ENCODE data around the gene ARFGAP1. TPM values are rescaled to one million over a fixed set of nuclear protein-coding genes. Genes with fewer than 3 reads are reported as not detected.

ARFGAP1 gene
- total and polyA plus RNA-seq, 2 donors = 53.1 to 56.3 TPM

DNA sequence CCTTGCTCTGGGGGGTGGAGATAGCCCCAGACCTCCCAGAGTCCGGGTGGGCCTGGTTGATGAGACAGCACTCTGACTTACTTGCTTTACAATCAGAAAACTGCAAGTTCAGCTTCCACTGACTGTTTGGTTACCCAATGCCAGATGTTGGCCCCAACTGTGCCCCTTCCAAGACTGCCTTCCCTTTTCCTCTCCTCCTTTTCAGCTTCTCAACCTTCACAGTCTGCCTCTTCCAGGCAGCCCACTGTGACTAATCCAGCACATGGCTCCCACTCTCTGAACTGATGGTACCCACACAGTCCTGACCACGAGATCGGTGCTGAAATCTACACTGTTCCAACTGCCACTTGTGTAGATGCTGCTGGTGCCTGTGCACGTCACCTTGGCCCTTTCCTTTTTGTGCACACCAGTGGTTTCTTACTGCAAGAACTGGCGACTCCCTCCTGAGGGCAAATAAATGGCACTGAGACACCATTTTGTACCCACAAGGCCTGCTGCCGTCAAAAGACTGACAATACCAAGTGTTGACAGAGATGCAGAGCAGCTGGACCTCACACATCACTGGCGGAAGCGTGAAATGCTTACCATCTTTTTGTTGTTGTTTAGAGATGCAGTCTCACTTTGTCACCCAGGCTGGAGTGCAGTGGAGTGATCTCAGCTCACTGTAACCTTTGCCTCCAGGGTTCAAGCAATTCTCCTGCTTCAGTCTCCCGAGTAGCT is 1.8 kb upstream of the ARFGAP1 start:
- no peak overlapping the region for H3K27ac ChIP-seq (ENCODE audit: low read depth)
- WGBS = 88% methylated on average over 9 of the region's 9 CpGs
- no peaks in the 10 kb centered on the region for H3K4me1 ChIP-seq (ENCODE audit: insufficient read depth)
- DNase-seq (ENCODE audit: extremely low spot score) = no peak
- no peaks in the 10 kb centered on the region for H3K36me3 ChIP-seq (ENCODE audit: insufficient read depth)
- no peak overlapping the region for H3K4me3 ChIP-seq (ENCODE audit: low read depth, low read length)

DNA sequence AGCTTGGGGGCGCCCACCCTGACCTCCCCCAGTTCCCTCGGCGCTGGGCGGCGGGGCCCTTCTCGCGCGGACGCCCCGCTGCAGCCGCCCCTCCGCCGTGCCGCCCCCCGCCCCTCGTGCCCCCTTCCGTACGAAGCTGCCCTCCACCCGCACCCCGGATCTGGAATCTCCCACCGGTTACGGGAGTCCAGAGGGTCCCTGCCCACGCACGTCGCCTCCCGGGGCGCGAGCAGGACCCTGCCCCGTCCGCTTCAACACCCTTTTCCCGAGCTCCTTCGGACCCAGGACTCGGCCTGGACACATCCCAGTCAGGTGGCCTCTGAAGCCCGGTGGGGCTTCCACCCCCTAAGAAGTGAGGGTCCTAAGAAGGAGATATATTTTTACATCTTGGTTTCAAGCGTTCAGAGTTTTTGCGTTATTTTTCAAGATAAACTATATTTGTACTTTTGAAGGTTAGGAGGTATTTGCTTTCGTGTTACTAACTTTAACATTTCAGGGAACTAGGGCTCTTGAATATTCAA is 506 bp downstream of the ARFGAP1 start:
- Histone ChIP-seq H3K4me3 (ENCODE audit: low read depth, low read length) (peak overlapping the region; percentile 98), H3K4me1 (ENCODE audit: insufficient read depth) (no peaks in the 10 kb centered on the region), H3K36me3 (ENCODE audit: insufficient read depth) (no peaks in the 10 kb centered on the region), H3K27ac (ENCODE audit: low read depth) (no peak overlapping the region)
- 1% methylated on average over 37 of the region's 37 CpGs for WGBS
- DNase-seq (ENCODE audit: extremely low spot score) = no peak

DNA sequence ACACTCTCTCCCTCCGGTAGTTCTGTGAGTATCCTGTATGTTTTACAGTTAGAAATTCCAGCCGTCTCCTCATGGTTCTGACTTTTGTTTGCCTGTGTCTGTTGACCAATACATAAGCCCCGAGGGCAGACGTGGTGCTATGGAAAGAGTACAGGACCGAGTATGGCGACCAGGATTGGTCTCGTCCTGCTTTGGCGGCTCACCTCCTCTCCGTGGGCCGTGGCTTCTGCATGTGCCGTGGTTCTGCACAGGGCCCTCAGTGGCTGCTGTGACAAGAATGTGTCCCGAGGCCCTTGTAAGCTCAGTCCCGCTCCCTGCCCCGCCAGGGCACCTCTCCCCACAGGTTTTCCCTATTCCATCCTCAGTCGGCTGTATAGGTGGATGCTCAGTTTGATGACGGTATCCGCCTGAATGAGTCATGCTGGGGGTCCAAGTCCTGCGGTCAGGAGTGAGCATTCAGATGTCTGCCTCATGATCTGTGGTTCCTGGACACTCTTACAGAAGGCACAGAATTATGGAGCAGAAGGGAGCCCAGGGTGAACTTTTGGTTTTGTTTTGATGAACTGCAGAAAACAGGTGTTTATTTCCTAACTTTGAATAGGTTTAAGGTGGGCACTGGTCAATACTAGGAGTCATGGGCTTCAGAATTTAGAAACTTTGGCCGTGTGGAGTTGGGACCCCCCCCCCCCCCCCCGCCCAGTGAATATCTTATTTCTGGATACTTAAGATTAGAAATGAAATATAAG is 1.2 kb downstream of the ARFGAP1 start:
- DNase-seq (ENCODE audit: extremely low spot score) = no peak
- WGBS = 39% methylated on average over 20 of the region's 20 CpGs
- H3K4me3 ChIP-seq (ENCODE audit: low read depth, low read length) = peak overlapping the region; percentile 98
- H3K36me3 ChIP-seq (ENCODE audit: insufficient read depth) = no peaks in the 10 kb centered on the region
- H3K27ac ChIP-seq (ENCODE audit: low read depth) = no peak overlapping the region
- H3K4me1 ChIP-seq (ENCODE audit: insufficient read depth) = no peaks in the 10 kb centered on the region

DNA sequence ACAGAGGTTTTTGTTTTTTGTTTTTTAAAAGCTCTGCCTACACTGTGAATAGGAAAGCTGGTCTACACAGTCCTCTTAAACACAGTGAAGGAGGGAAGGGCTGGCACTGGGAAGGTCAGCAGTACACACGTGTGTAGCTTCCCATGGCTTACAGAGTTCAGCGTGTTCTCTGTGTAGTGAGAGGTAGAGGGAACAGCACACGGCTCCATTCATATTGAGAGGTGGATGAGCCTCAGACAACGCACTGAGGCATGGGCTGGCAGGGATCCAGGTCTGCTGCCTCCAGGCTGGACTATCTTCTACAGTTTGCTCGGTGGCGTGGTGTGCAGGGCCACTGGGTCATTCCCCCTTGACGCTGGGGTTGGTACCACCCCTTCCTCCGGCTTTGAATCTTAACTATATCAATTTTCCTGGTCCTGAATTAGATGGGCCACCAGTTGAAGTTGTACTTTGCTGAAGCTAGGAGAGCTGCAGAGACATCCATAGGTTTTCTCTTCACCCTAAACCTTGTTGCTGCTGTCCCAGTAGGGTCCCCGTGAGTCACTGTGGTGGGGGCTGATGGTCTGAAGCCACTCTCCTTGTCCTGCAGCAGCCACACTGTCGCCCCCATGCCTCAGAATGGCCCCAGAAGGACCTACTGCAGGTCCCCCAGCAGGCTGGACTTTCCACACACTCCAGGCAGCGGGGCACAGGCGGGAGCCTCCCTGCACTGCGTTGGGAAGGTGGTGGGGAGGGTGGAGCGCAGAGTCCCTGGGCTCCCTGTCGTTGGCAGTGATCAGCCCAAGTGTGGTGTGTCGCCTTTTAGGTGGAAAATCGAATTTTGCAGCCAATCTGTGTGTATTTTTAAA is 2.0 kb downstream of the ARFGAP1 start:
- no peak for DNase-seq (ENCODE audit: extremely low spot score)
- no peak overlapping the region for H3K4me3 ChIP-seq (ENCODE audit: low read depth, low read length)
- no peaks in the 10 kb centered on the region for H3K4me1 ChIP-seq (ENCODE audit: insufficient read depth)
- no peaks in the 10 kb centered on the region for H3K36me3 ChIP-seq (ENCODE audit: insufficient read depth)
- H3K27ac ChIP-seq (ENCODE audit: low read depth) = no peak overlapping the region
- WGBS = 73% methylated on average over 17 of the region's 17 CpGs

- Histone ChIP-seq H3K4me3 (ENCODE audit: low read depth, low read length) (no peak overlapping the region), H3K27ac (ENCODE audit: low read depth) (no peak overlapping the region), H3K36me3 (ENCODE audit: insufficient read depth) (no peaks in the 10 kb centered on the region), H3K4me1 (ENCODE audit: insufficient read depth) (no peaks in the 10 kb centered on the region)
- 90% methylated on average over 18 of the region's 18 CpGs for WGBS
- no peak for DNase-seq (ENCODE audit: extremely low spot score)
These were observed 3.2 kb downstream of the ARFGAP1 start for GRCh38 chr20:63275825-63276224.

DNA sequence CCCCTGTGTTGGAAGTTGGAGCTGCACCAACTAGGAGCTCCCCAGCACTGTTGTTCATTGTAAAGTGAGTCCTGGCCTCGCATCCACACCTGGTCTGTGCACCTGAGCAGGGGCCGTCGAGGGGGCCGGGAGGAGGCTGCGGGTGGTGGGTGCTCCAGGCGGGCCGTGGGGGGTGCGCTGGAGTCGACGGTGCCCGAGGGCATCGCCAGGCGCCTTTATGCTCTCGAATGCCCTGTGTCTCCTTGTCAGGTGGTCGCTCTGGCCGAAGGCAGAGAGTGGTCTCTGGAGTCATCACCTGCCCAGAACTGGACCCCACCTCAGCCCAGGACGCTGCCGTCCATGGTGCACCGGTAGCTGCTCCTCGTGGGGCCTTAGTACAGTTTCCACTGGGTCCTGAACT is 4.3 kb downstream of the ARFGAP1 start:
- no peaks in the 10 kb centered on the region for H3K36me3 ChIP-seq (ENCODE audit: insufficient read depth)
- DNase-seq (ENCODE audit: extremely low spot score) = no peak
- 94% methylated on average over 20 of the region's 20 CpGs for WGBS

GRCh38 chr20:63277466-63278272 is 5.1 kb downstream of the ARFGAP1 start:
- H3K4me1 ChIP-seq (ENCODE audit: insufficient read depth) = no peaks in the 10 kb centered on the region
- no peaks in the 10 kb centered on the region for H3K36me3 ChIP-seq (ENCODE audit: insufficient read depth)
- no peak overlapping the region for H3K4me3 ChIP-seq (ENCODE audit: low read depth, low read length)
- DNase-seq (ENCODE audit: extremely low spot score) = no peak
- no peak overlapping the region for H3K27ac ChIP-seq (ENCODE audit: low read depth)
- WGBS = 91% methylated on average over 30 of the region's 30 CpGs

More for the DNA sequence above, 4.3 kb downstream of the ARFGAP1 start:
- Histone ChIP-seq H3K4me3 (ENCODE audit: low read depth, low read length) (no peak overlapping the region), H3K27ac (ENCODE audit: low read depth) (no peak overlapping the region), H3K4me1 (ENCODE audit: insufficient read depth) (no peaks in the 10 kb centered on the region)

GRCh38 chr20:63278661-63279060 is 6.0 kb downstream of the ARFGAP1 start:
- Histone ChIP-seq H3K4me1 (ENCODE audit: insufficient read depth) (no peaks in the 10 kb centered on the region), H3K27ac (ENCODE audit: low read depth) (no peak overlapping the region), H3K36me3 (ENCODE audit: insufficient read depth) (peaks cover 3% of the 10 kb centered on the region), H3K4me3 (ENCODE audit: low read depth, low read length) (no peak overlapping the region)
- DNase-seq (ENCODE audit: extremely low spot score) = no peak
- 79% methylated on average over 17 of the region's 17 CpGs for WGBS

- no peak for DNase-seq (ENCODE audit: extremely low spot score)
- peaks cover 3% of the 10 kb centered on the region for H3K36me3 ChIP-seq (ENCODE audit: insufficient read depth)
- WGBS = 92% methylated on average over 15 of the region's 15 CpGs
- H3K4me3 ChIP-seq (ENCODE audit: low read depth, low read length) = no peak overlapping the region
- no peaks in the 10 kb centered on the region for H3K4me1 ChIP-seq (ENCODE audit: insufficient read depth)
- no peak overlapping the region for H3K27ac ChIP-seq (ENCODE audit: low read depth)
These were observed 7.3 kb downstream of the ARFGAP1 start for GRCh38 chr20:63279931-63280330.

DNA sequence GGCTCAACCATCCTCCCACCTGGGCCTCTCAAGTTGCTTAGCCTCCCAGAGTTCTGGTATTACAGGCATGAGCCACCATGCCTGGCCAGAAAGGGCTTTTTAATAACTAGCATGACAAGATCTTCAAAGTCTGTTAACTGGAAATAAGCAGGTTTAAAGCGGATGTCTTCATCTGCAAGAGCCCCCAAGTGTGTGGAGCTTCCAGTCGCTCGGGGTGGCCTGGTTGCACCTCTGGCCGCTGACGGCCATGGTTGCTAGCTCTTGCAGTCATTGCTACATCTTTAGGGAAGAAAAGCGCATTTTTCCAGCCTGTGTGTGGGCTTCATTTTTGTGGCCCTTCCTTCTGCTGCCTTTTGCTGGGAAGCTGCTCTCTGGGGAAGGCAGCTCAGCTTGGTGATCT is 7.8 kb downstream of the ARFGAP1 start:
- no peak overlapping the region for H3K4me3 ChIP-seq (ENCODE audit: low read depth, low read length)
- no peak for DNase-seq (ENCODE audit: extremely low spot score)
- WGBS = 95% methylated on average over 6 of the region's 6 CpGs
- no peaks in the 10 kb centered on the region for H3K4me1 ChIP-seq (ENCODE audit: insufficient read depth)
- no peak overlapping the region for H3K27ac ChIP-seq (ENCODE audit: low read depth)
- H3K36me3 ChIP-seq (ENCODE audit: insufficient read depth) = peaks cover 3% of the 10 kb centered on the region

- WGBS = 72% methylated on average over 19 of the region's 19 CpGs
- Histone ChIP-seq H3K4me3 (ENCODE audit: low read depth, low read length) (no peak overlapping the region), H3K36me3 (ENCODE audit: insufficient read depth) (peaks cover 3% of the 10 kb centered on the region), H3K27ac (ENCODE audit: low read depth) (no peak overlapping the region), H3K4me1 (ENCODE audit: insufficient read depth) (no peaks in the 10 kb centered on the region)
- DNase-seq (ENCODE audit: extremely low spot score) = no peak
These were observed 8.4 kb downstream of the ARFGAP1 start for GRCh38 chr20:63280929-63281545.

DNA sequence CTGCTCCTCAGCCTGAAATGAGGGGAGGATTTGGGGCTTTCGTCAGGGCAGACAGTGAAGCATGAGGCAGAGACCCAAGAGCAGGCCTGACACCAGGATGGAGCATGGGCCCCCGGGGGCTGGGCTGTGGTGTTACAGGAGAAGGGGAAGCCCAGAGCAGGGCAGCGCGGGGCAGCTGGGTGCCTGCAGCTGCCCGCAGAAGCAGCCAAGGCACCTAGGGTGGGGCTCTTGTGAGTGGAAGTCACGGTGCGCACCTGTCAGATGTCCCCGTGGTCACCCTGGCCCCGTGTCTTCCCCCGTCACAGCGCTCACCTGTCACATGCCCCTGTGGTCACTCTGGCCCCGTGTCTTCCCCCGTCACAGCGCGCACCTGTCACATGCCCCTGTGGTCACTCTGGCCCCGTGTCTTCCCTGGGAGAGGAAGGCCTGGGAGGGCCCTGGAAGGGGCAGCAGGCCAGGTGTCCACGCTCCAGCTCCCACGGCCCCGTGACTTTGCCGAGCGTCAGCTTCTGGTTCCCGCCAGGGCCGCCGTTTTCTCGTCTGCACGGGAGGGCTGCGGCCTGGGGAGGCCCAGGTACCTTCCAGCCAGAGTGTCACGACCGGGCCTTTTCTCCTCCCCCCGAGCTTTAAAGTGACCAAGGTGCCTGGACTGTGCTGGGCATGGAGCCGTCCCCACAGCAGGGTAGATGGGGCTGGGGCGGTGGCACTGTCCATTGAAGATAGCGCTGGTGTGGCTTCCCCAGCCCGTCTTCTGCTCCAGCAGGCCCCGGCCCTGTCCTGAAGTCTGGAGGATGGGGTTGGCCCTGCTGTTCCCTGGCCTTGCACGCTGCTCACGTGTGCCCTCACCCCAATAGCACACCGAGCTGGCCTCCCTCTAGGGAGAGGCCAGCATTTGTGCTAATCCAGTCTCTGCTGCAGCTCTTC is 9.4 kb downstream of the ARFGAP1 start:
- H3K36me3 ChIP-seq (ENCODE audit: insufficient read depth) = peaks cover 3% of the 10 kb centered on the region

More for the DNA sequence above, 9.4 kb downstream of the ARFGAP1 start:
- WGBS = 91% methylated on average over 38 of the region's 38 CpGs
- Histone ChIP-seq H3K4me3 (ENCODE audit: low read depth, low read length) (no peak overlapping the region), H3K27ac (ENCODE audit: low read depth) (no peak overlapping the region), H3K4me1 (ENCODE audit: insufficient read depth) (no peaks in the 10 kb centered on the region)
- DNase-seq (ENCODE audit: extremely low spot score) = no peak
